ENCODE data around the gene TAX1BP3.

GRCh38 chr17:3627769-3628167 is 40.6 kb downstream of the TAX1BP3 start:
- TF ChIP-seq, protein P1, sequence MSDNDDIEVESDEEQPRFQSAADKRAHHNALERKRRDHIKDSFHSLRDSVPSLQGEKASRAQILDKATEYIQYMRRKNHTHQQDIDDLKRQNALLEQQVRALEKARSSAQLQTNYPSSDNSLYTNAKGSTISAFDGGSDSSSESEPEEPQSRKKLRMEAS (IDR thresholded peaks at IDR 0.05): no peak
- TF ChIP-seq REST (IDR thresholded peaks at IDR 0.05; ENCODE audit: low read depth) (no peak), FOXM1 (IDR thresholded peaks at IDR 0.05; ENCODE audit: borderline replicate concordance, low read depth) (no peak), RAD21 (IDR thresholded peaks at IDR 0.05; ENCODE audit: low read depth) (no peak), EP300 (IDR thresholded peaks at IDR 0.05; ENCODE audit: borderline replicate concordance) (no peak), TAF1 (IDR thresholded peaks at IDR 0.05; ENCODE audit: low read depth) (no peak), EGR1 (IDR thresholded peaks at IDR 0.05) (no peak), ZBTB7A (IDR thresholded peaks at IDR 0.05; ENCODE audit: low read depth) (no peak), YY1 (IDR thresholded peaks at IDR 0.05; ENCODE audit: low read depth) (no peak), CREB1 (IDR thresholded peaks at IDR 0.05; ENCODE audit: low read depth) (no peak), NFIC (IDR thresholded peaks at IDR 0.05) (no peak)
- TF ChIP-seq, protein P2, sequence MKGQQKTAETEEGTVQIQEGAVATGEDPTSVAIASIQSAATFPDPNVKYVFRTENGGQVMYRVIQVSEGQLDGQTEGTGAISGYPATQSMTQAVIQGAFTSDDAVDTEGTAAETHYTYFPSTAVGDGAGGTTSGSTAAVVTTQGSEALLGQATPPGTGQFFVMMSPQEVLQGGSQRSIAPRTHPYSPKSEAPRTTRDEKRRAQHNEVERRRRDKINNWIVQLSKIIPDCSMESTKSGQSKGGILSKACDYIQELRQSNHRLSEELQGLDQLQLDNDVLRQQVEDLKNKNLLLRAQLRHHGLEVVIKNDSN (IDR thresholded peaks at IDR 0.05): no peak
